ENCODE results near the gene DDOST.

DNA sequence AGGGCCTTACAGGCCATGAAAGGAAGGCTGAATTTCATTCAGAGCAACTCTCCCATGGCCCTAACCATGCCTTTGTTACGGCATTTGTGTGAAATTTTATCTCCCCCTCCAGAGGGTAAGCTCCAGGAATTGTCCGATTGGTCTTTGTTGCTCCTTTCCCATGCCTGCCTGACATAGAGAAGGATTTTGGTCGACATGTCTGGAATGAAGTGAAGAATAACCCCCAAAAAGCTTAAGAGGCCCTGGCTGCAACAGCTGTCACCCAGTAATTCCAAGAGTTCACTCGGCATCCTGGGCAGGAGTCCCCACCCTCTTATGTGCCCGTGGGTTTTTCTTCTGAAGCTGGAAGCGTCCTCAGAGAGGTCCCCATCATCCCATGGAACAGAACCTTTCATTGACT lies 51.6 kb downstream of the DDOST start:
- TF ChIP-seq, protein P1, sequence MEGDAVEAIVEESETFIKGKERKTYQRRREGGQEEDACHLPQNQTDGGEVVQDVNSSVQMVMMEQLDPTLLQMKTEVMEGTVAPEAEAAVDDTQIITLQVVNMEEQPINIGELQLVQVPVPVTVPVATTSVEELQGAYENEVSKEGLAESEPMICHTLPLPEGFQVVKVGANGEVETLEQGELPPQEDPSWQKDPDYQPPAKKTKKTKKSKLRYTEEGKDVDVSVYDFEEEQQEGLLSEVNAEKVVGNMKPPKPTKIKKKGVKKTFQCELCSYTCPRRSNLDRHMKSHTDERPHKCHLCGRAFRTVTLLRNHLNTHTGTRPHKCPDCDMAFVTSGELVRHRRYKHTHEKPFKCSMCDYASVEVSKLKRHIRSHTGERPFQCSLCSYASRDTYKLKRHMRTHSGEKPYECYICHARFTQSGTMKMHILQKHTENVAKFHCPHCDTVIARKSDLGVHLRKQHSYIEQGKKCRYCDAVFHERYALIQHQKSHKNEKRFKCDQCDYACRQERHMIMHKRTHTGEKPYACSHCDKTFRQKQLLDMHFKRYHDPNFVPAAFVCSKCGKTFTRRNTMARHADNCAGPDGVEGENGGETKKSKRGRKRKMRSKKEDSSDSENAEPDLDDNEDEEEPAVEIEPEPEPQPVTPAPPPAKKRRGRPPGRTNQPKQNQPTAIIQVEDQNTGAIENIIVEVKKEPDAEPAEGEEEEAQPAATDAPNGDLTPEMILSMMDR (IDR thresholded peaks at IDR 0.05 in 2 of 3, conservative IDR thresholded peaks at IDR 0.05 in 1 of 3; ENCODE audit: control insufficient read depth in 2 of 3, extremely low read depth in 1 of 3, insufficient read depth in 1 of 3, low read depth in 3 of 3, low read length in 3 of 3): no peak
- TF ChIP-seq ZBED1 (IDR thresholded peaks at IDR 0.05; ENCODE audit: borderline replicate concordance) (no peak), SMC3 (IDR thresholded peaks at IDR 0.05; ENCODE audit: borderline replicate concordance, low read length) (no peak), SUPT20H (IDR thresholded peaks at IDR 0.05; ENCODE audit: borderline replicate concordance, control insufficient read depth, low read depth, low read length) (no peak), HDAC6 (IDR thresholded peaks at IDR 0.05; ENCODE audit: unreplicated experiment) (no peak)
